ENCODE data around the gene ANKRD28.

GRCh38 chr3:15809313-15809712 is 11.5 kb upstream of the ANKRD28 start:
- TF ChIP-seq POLR2A (IDR thresholded peaks at IDR 0.05; ENCODE audit: low read depth, low read length) (no peak), POLR2AphosphoS5 (IDR thresholded peaks at IDR 0.05; ENCODE audit: low read depth, low read length) (no peak)
